Activated B cell treated with CpG ODN at 0.5 μM for 24 hours (primary cell): ENCODE results near the gene HOXA10. TPM values are rescaled to one million over a fixed set of nuclear protein-coding genes. Genes with fewer than 3 reads are reported as not detected.

Source experiments
- ATAC-seq: fragments of 200-7000 bp; cut with Tn5 transposase; one replicate; pipeline ENCODE4 v1.10.0; 2021; ENCODE audit warnings: low read depth, mild to moderate bottlenecking, moderate library complexity
- CTCF ChIA-PET: fragments of 350-600 bp; sonication (Branson Sonifier 250); formaldehyde crosslinking; loops from one replicate; lab custom pipeline; 2021; ENCODE audit warnings: antibody characterized with exemption; lab: Charles Lee
- POLR2A ChIA-PET: fragments of 350-600 bp; sonication (Branson Sonifier 250); formaldehyde crosslinking; loops from one replicate; lab custom pipeline; 2021; ENCODE audit warnings: antibody characterized with exemption; lab: Charles Lee
- DNase-seq: peaks from one replicate; pipeline ENCODE4 v3.0.0; 2022
- H3K27ac Mint-ChIP-seq: one replicate; pipeline ENCODE4 v1.8.0; 2020; ENCODE audit warnings: mixed read lengths
- H3K27me3 Mint-ChIP-seq: one replicate; pipeline ENCODE4 v1.8.0; 2021; ENCODE audit warnings: mixed read lengths
- H3K36me3 Mint-ChIP-seq: one replicate; pipeline ENCODE4 v1.8.0; 2021; ENCODE audit warnings: low read depth, mixed read lengths
- H3K4me1 Mint-ChIP-seq: one replicate; pipeline ENCODE4 v1.8.0; 2021; ENCODE audit warnings: mixed read lengths
- H3K4me3 Mint-ChIP-seq: one replicate; pipeline ENCODE4 v1.8.0; 2020; ENCODE audit warnings: mild to moderate bottlenecking, mixed read lengths
- H3K9me3 Mint-ChIP-seq: one replicate; pipeline ENCODE4 v1.8.0; 2020; ENCODE audit warnings: mixed read lengths
- CTCF ChIP-seq: fragments of 200-600 bp; IDR thresholded peaks from one replicate; pipeline ENCODE4 v1.8.0; 2022; ENCODE audit warnings: antibody characterized with exemption, mild to moderate bottlenecking
- intact Hi-C: fragments of 100-400 bp; cut with micrococcal nuclease; formaldehyde crosslinking; loops from one replicate; pipeline ENCODE4 v1.15.1; 2024
- total RNA-seq: library from RNA; stranded (reverse); gene quantifications from 2 replicates; pipeline ENCODE4 v1.2.3, GENCODE V29; 2022

The HOXA10 gene
- total RNA-seq, 1 donor from 2014 or later: 0.24 TPM

GRCh38 chr7:27198871-27199801 is 25.0 kb upstream of the HOXA10 start:
- no peak for TF ChIP-seq CTCF
- DNase-seq (no peak), ATAC-seq (no peak)
- H3K4me1 Mint-ChIP-seq: peaks cover 27% of the 10 kb centered on the region
- ChIA-PET CTCF (interaction anchor here (0.9 to 1.5 kb wide), 4 partner anchors 11 to 720 kb away, joined by 3 to 4 read pairs (median 3); no protein-coding TSS in a partner anchor), POLR2A (no interaction called here)
- no peak overlapping the region for H3K27ac Mint-ChIP-seq
- H3K9me3 Mint-ChIP-seq: no peaks in the 10 kb centered on the region
- H3K4me3 Mint-ChIP-seq: peak overlapping the region; percentile 38
- peaks cover 70% of the 10 kb centered on the region for H3K27me3 Mint-ChIP-seq
- intact Hi-C loops: loop anchor here (2.0 to 10.0 kb wide), 6 partner anchors 983 to 1903 kb away; partner anchors contain the start of genes JAZF1 and TRIL
- no peaks in the 10 kb centered on the region for H3K36me3 Mint-ChIP-seq

DNA sequence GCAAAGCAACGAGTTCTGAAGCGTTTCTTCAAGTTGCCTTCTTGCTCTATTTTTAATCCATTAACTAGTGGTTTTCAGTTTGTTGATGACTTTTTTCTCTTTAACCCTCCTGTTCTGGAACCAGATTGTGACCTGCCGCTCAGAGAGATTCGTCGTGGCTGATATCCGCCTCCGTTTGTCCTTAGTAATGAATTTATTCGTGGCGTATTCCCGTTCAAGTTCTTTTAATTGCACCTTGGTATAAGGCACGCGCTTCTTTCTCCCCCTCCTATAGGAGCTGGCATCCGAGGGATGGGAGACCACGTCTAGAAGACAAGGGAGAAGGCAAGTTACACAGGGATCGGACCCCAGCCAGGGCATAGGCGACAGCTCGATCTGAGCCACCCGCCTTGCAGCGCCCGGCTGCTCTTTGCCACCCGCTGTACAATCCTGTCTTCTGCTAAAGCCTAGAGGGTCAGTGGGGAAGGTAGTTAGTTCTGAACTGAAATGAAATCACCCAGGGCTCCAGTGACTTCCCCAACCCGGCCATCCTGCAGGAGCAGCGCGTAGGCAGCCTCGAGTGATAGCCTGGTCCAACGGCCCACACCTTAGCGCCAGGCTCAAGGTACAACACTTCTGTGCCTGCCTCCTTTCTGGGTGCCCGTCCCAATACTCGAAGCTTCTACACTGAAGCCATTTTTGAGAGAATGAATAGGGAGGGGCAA is 24.2 kb upstream of the HOXA10 start:
- no peaks in the 10 kb centered on the region for H3K36me3 Mint-ChIP-seq
- DNase-seq: no peak
- peaks cover 32% of the 10 kb centered on the region for H3K4me1 Mint-ChIP-seq
- H3K27ac Mint-ChIP-seq: peak overlapping the region; percentile 50
- CTCF ChIA-PET: interaction anchor here (0.9 to 1.5 kb wide), 3 partner anchors 12 to 721 kb away, joined by 3 read pairs; no protein-coding TSS in a partner anchor
- ATAC-seq: no peak
- no peak for TF ChIP-seq CTCF
- intact Hi-C loops: loop anchor here (2.0 to 10.0 kb wide), 6 partner anchors 984 to 1904 kb away; partner anchors contain the start of genes JAZF1 and TRIL
- peaks cover 72% of the 10 kb centered on the region for H3K27me3 Mint-ChIP-seq
- POLR2A ChIA-PET: no interaction called here
- H3K4me3 Mint-ChIP-seq: peak overlapping the region; percentile 38
- H3K9me3 Mint-ChIP-seq: no peaks in the 10 kb centered on the region

- ChIA-PET CTCF (no interaction called here), POLR2A (no interaction called here)
- DNase-seq: no peak
- H3K27me3 Mint-ChIP-seq: peaks cover 69% of the 10 kb centered on the region
- no peaks in the 10 kb centered on the region for H3K36me3 Mint-ChIP-seq
- H3K4me3 Mint-ChIP-seq: peak overlapping the region; percentile 15
- H3K27ac Mint-ChIP-seq: no peak overlapping the region
- intact Hi-C loops: loop anchor here (2.0 to 10.0 kb wide), 9 partner anchors 35 to 1905 kb away; partner anchors contain the start of genes JAZF1 and TRIL
- ATAC-seq: no peak
- peaks cover 35% of the 10 kb centered on the region for H3K4me1 Mint-ChIP-seq
- no peaks in the 10 kb centered on the region for H3K9me3 Mint-ChIP-seq
- TF ChIP-seq CTCF: no peak
Observed at GRCh38 chr7:27197137-27198042, 23.3 kb upstream of the HOXA10 start.

GRCh38 chr7:27196287-27196767 is 22.2 kb upstream of the HOXA10 start:
- ATAC-seq (no peak), DNase-seq (no peak)
- Mint-ChIP-seq H3K9me3 (no peaks in the 10 kb centered on the region), H3K27me3 (peaks cover 65% of the 10 kb centered on the region), H3K36me3 (no peaks in the 10 kb centered on the region), H3K4me3 (no peak overlapping the region), H3K4me1 (peaks cover 30% of the 10 kb centered on the region), H3K27ac (no peak overlapping the region)
- intact Hi-C loops: loop anchor here (1.0 to 10.0 kb wide), 16 partner anchors 34 to 1906 kb away; partner anchors contain the start of genes JAZF1 and TRIL
- POLR2A ChIA-PET: no interaction called here
- TF ChIP-seq CTCF: no peak
- CTCF ChIA-PET: interaction anchor here (0.7 to 3.3 kb wide), 45 partner anchors 10 to 1662 kb away, joined by 3 to 23 read pairs (median 4); partner anchors contain the start of genes EVX1 and HOXA11
